Peyer's patch (tissue), 4 donors: Measurements from ENCODE around the gene CTSO. TPM values are rescaled to one million over a fixed set of nuclear protein-coding genes. Genes with fewer than 3 reads are reported as not detected.

Experiments
- DNase-seq, 3 donors: peaks; one replicate each; pipeline ENCODE4 v3.0.0-alpha.2; 2017 to 2019
- H3K27ac ChIP-seq, 4 donors: fragments of 200-600 bp; sonication (generic); one replicate each; pipeline ENCODE4 v1.5.1; 2016 to 2019
- H3K27me3 ChIP-seq, 2 donors: fragments of 200-600 bp; sonication (generic); one replicate each; pipeline ENCODE4 v1.5.1; 2019
- H3K36me3 ChIP-seq, 3 donors: fragments of 200-600 bp; sonication (generic); one replicate each; pipeline ENCODE4 v1.5.1; 2016 to 2019
- H3K4me1 ChIP-seq, 4 donors: fragments of 200-600 bp; sonication (generic); one replicate each; pipeline ENCODE4 v1.5.1; 2016 to 2019
- H3K4me3 ChIP-seq, 4 donors: fragments of 200-600 bp; sonication (generic); 1 replicate in 3 of 4; 2 replicates in 1 of 4; pipeline ENCODE4 v1.5.1; 2016 to 2019; ENCODE audit warnings: mild to moderate bottlenecking in 1 of 4
- H3K9me3 ChIP-seq, 4 donors: fragments of 200-600 bp; sonication (generic); one replicate each; pipeline ENCODE4 v1.5.1; 2016 to 2019; ENCODE audit warnings: mild to moderate bottlenecking in 1 of 4
- POLR2A ChIP-seq, 2 donors: fragments of 450-650 bp; IDR thresholded peaks; one replicate each; pipeline ENCODE4 v1.5.1; 2017; ENCODE audit warnings: antibody characterized with exemption in 2 of 2, mild to moderate bottlenecking in 2 of 2, moderate library complexity in 2 of 2
- total RNA-seq, 4 donors: library from RNA; depleted of rRNA; stranded (reverse); fragments of >200 nt; gene quantifications; one replicate each; pipeline ENCODE4 v1.1.0, GENCODE V29; 2016
- TF ChIP-seq, protein P1 (sequence below), 6 experiments: fragments of 450-650 bp in 4 of 6; fragments of 200-600 bp in 2 of 6; sonication (generic) in 1 of 6; IDR thresholded peaks; one replicate each; pipeline ENCODE4 v1.5.1; 2017 to 2019; ENCODE audit warnings: antibody characterized with exemption in 6 of 6, mild to moderate bottlenecking in 3 of 6, moderate library complexity in 1 of 6

The CTSO gene
- total RNA-seq, 4 donors from 2014 or later, result 9.1 to 18.4 (median 12.7) TPM

DNA sequence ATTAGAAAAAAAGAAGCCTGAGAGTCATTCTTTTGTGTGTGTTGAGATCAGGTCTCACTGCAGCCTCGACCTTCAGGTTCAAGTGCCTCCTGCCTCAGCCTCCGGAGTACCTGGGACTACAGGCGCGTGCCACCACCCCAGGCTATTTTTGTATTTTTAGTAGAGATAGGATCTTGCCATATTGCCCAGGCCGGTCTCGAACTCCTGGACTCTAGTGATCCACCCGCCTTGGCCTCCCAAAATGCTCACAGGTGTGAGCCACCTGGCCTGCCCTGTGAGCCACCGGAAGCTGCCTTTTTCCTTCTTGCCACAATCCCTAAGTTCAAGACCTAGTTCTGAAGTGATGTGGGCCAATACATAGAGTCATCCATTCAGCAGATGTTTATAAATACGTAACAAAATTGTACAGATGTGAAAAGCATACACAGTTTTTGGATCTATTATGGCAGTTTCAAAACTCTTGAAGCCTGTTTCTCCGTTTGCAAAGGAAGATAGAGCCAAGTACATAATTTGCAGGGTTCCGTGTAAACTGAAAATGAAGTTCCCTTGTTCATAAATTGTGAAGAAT is 536 bp upstream of the CTSO start:
- Histone ChIP-seq H3K36me3 (no peaks in the 10 kb centered on the region), H3K4me3 (peak overlapping the region; percentile 75 to 96 (median 80)), H3K4me1 (peaks cover 0 to 11% (median 3%) of the 10 kb centered on the region in 4 donors), H3K27ac (peak overlapping the region; percentile 93 to 99 (median 96)), H3K27me3 (no peaks in the 10 kb centered on the region), H3K9me3 (no peaks in the 10 kb centered on the region)
- TF ChIP-seq, protein P1, sequence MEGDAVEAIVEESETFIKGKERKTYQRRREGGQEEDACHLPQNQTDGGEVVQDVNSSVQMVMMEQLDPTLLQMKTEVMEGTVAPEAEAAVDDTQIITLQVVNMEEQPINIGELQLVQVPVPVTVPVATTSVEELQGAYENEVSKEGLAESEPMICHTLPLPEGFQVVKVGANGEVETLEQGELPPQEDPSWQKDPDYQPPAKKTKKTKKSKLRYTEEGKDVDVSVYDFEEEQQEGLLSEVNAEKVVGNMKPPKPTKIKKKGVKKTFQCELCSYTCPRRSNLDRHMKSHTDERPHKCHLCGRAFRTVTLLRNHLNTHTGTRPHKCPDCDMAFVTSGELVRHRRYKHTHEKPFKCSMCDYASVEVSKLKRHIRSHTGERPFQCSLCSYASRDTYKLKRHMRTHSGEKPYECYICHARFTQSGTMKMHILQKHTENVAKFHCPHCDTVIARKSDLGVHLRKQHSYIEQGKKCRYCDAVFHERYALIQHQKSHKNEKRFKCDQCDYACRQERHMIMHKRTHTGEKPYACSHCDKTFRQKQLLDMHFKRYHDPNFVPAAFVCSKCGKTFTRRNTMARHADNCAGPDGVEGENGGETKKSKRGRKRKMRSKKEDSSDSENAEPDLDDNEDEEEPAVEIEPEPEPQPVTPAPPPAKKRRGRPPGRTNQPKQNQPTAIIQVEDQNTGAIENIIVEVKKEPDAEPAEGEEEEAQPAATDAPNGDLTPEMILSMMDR (IDR thresholded peaks at IDR 0.05), result no peak
- TF ChIP-seq POLR2A (IDR thresholded peaks at IDR 0.05), result no peak
- peak in 2 of 3 donors; percentile 46 to 48 for DNase-seq

DNA sequence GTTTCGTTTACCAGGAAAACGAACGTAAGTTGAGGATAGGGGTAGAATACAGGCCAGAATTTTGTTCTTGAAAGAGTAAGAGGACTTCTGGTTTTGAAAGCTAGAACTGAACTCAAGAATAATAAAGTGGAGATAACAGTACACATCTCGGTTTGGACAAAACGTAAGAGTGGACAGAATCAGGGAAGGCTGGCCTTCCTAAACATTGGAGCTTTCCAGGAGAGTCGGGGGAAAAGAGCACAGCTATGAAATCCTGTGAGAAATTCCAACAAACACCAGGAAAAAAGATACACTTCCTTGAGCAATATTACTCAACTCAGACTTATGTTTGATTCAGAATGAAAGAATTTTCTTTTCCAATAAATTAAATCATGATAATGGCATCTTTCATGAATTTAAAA is 1.2 kb downstream of the CTSO start:
- Histone ChIP-seq H3K9me3 (no peaks in the 10 kb centered on the region), H3K27me3 (no peaks in the 10 kb centered on the region), H3K36me3 (no peaks in the 10 kb centered on the region), H3K4me3 (peak overlapping the region in 1 of 4 donors; percentile 82), H3K4me1 (peaks cover 0 to 11% (median 3%) of the 10 kb centered on the region in 4 donors), H3K27ac (peak overlapping the region in 2 of 4 donors; percentile 95 to 98)
- TF ChIP-seq, protein P1 (IDR thresholded peaks at IDR 0.05), result no peak
- no peak for TF ChIP-seq POLR2A (IDR thresholded peaks at IDR 0.05)
- no peak for DNase-seq

DNA sequence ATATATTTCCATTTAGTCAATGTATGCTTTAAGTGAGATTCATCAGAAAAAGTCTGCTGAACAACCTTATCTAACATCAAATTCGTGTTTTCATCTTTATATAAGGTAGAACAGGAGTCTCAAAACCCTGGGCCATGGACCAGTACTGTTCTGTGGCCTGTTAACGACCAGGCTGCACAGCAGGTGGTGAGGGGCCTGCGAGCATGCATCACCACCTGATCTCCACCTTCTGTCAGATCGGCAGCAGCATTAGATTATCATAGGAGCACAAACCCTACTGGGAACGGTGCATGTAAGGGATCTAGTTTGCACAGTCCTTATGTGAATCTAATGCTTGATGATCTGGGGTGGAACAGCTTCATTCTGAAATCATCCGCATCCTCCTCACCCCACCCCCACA is 3.2 kb downstream of the CTSO start:
- no peak overlapping the region for H3K4me3 ChIP-seq
- H3K9me3 ChIP-seq, result no peaks in the 10 kb centered on the region
- peaks cover 0 to 11% (median 3%) of the 10 kb centered on the region in 4 donors for H3K4me1 ChIP-seq
- H3K27me3 ChIP-seq, result no peaks in the 10 kb centered on the region
- no peaks in the 10 kb centered on the region for H3K36me3 ChIP-seq
- no peak overlapping the region for H3K27ac ChIP-seq
- no peak for DNase-seq
- TF ChIP-seq POLR2A (IDR thresholded peaks at IDR 0.05), result no peak
- TF ChIP-seq, protein P1 (IDR thresholded peaks at IDR 0.05), result no peak

DNA sequence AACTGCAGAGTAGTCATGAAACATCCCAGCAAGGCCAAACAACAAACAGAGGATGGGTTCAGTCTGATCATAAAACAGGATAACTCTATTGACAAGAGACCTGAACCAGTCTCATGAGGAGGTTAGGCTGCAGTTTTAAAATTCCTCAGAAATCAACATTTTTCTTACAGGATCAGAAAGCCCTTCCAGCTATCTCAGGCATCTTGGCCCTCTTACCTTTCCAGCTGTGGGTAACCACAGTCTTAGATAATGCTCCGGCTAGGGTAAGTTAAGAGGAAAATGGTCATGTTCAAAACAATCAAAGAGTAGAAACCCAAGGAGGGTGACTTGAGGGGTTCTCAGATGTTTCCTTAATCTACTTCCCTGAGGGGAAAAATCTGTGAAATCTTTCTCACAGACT is 5.1 kb downstream of the CTSO start:
- Histone ChIP-seq H3K4me3 (no peak overlapping the region), H3K27me3 (no peaks in the 10 kb centered on the region), H3K4me1 (peaks cover 0 to 3% (median 0%) of the 10 kb centered on the region in 4 donors), H3K9me3 (no peaks in the 10 kb centered on the region), H3K36me3 (no peaks in the 10 kb centered on the region), H3K27ac (no peak overlapping the region)
- no peak for DNase-seq
- TF ChIP-seq POLR2A (IDR thresholded peaks at IDR 0.05), result no peak
- TF ChIP-seq, protein P1 (IDR thresholded peaks at IDR 0.05), result no peak

DNA sequence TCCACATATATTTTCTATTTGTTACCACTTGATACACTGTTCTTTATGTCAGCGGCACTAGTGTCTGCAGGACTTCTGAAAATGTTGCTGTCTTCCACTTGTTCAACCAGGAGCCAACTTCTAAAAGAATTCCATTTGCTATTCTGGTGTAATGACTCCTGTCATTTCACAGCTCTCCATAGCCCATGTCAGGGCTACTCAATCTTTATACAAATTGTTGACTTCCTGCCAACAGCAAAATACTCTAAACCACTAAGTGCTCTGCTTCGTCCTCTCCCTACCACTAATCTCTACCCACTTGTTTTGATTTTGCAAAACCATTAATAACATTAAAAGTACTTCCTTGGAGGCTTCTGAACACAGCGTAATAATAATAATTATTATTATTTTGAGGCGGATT is 7.2 kb downstream of the CTSO start:
- H3K36me3 ChIP-seq, result peaks cover 0 to 5% (median 0%) of the 10 kb centered on the region in 3 donors
- no peak for TF ChIP-seq POLR2A (IDR thresholded peaks at IDR 0.05)
- TF ChIP-seq, protein P1 (IDR thresholded peaks at IDR 0.05), result no peak
- DNase-seq, result no peak
- H3K4me3 ChIP-seq, result no peak overlapping the region
- H3K27ac ChIP-seq, result no peak overlapping the region
- H3K27me3 ChIP-seq, result no peaks in the 10 kb centered on the region
- no peaks in the 10 kb centered on the region for H3K4me1 ChIP-seq
- no peaks in the 10 kb centered on the region for H3K9me3 ChIP-seq
